Activated T-helper 2 cell treated with anti-CD3 and anti-CD28 coated beads, Interferon-gamma antibody, Interleukin-2, Interleukin-4, amounts not matched to agents 10 μg/mL and 5 μg/mL and 100 μg/mL, durations not matched to agents 14 hours and 24 hours and 36 hours (primary cell): ENCODE results near the gene MED10. TPM values are rescaled to one million over a fixed set of nuclear protein-coding genes. Genes with fewer than 3 reads are reported as not detected.
A peak's percentile ranks its signal among the peaks of the same experiment; 100 is the strongest.

Experiments used
- DNase-seq: peaks from one replicate; pipeline ENCODE4 v3.0.0; 2021; ENCODE audit warnings: low spot score
- H3K27ac Mint-ChIP-seq: one replicate; pipeline ENCODE4 v1.8.0; 2021; ENCODE audit warnings: mixed read lengths
- H3K27me3 Mint-ChIP-seq: one replicate; pipeline ENCODE4 v1.8.0; 2021; ENCODE audit warnings: low read depth, mixed read lengths
- H3K36me3 Mint-ChIP-seq: one replicate; pipeline ENCODE4 v1.8.0; 2021; ENCODE audit warnings: low read depth, mixed read lengths
- H3K4me1 Mint-ChIP-seq: one replicate; pipeline ENCODE4 v1.8.0; 2021; ENCODE audit warnings: low read depth, mixed read lengths
- H3K4me3 Mint-ChIP-seq: one replicate; pipeline ENCODE4 v1.8.0; 2021; ENCODE audit warnings: low read depth, mild to moderate bottlenecking, moderate library complexity, mixed read lengths
- H3K9me3 Mint-ChIP-seq: one replicate; pipeline ENCODE4 v1.8.0; 2021; ENCODE audit warnings: mixed read lengths
- intact Hi-C: fragments of 100-400 bp; cut with micrococcal nuclease; formaldehyde crosslinking; loops from one replicate; pipeline ENCODE4 v1.15.1; 2023
- total RNA-seq: library from RNA; stranded (reverse); gene quantifications from 2 replicates; pipeline ENCODE4 v1.2.3, GENCODE V29; 2022

The MED10 gene
- total RNA-seq, 1 donor from 2014 or later, result 53.3 TPM

GRCh38 chr5:6383376-6383775 is 5.0 kb upstream of the MED10 start:
- DNase-seq, result no peak
- Mint-ChIP-seq H3K4me3 (no peak overlapping the region), H3K9me3 (no peaks in the 10 kb centered on the region), H3K27ac (no peak overlapping the region), H3K27me3 (peaks cover 13% of the 10 kb centered on the region), H3K4me1 (peaks cover 6% of the 10 kb centered on the region), H3K36me3 (peaks cover under 1% of the 10 kb centered on the region)
- intact Hi-C loops, result no loop called here

DNA sequence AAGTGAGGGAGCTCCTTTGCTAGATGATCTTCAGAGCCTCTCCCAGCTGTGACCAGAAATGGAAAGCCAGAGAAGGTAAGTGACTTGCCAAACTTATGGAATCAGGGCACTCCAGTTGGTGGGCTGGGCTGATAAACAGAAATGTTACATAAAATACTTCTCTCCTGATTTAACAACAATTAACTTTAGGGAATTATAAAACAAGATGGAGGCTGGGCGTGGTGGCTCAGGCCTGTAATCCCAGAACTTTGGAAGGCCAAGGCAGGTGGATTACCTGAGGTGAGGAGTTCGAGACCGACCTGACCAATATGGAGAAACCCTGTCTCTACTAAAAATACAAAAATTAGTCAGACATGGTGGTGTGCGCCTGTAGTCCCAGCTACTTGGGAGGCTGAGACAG is 899 bp upstream of the MED10 start:
- peak overlapping the region; percentile 93 for H3K27ac Mint-ChIP-seq
- no peaks in the 10 kb centered on the region for H3K9me3 Mint-ChIP-seq
- no peak for DNase-seq
- intact Hi-C loops, result loop anchor here (2.0 kb wide), 1 partner anchor 334 kb away; the partner anchor contains the start of gene TENT4A
- peaks cover 40% of the 10 kb centered on the region for H3K36me3 Mint-ChIP-seq
- H3K4me3 Mint-ChIP-seq, result peak overlapping the region; percentile 96
- peaks cover 8% of the 10 kb centered on the region for H3K27me3 Mint-ChIP-seq
- peaks cover 32% of the 10 kb centered on the region for H3K4me1 Mint-ChIP-seq

DNA sequence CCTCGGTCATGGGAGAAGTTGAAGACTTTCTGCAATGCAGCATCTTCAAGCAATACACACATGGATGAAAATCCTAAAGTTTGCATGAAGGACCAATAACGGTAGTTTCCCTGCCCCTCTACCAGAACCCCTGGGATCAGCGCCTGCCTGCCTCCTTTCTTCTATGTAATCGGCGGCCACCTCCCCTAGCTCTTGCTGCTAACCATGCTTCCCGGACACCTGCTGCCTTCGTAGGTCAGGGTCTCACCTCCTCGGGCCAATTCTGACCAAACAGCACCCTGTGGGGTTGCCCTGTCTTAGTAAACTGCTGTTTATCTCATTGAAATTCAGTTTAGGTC is 388 bp upstream of the MED10 start:
- Mint-ChIP-seq H3K4me3 (peak overlapping the region; percentile 96), H3K36me3 (peaks cover 45% of the 10 kb centered on the region), H3K27ac (peak overlapping the region; percentile 93), H3K27me3 (peaks cover 5% of the 10 kb centered on the region), H3K4me1 (peaks cover 34% of the 10 kb centered on the region), H3K9me3 (no peaks in the 10 kb centered on the region)
- intact Hi-C loops, result loop anchor here (1.0 to 2.0 kb wide), 4 partner anchors 118 to 956 kb away; partner anchors contain the start of genes ICE1, NSUN2, SRD5A1 and TENT4A
- no peak for DNase-seq

DNA sequence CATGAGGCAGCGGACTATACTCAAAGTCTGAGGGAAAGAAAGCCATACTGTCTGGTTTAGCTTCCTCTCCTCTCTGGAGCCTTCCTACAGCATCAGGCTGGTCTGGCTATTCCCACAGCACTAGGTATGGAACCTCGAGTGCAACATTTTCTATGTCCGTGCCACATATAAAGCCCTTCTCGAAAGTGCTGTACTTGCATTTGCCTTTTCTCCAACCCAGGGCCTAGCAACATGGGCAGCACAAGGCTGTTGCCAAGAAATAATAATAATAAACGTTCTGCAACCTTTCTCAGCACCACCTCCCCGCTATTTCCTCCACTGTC is 804 bp downstream of the MED10 start:
- Mint-ChIP-seq H3K27me3 (peaks cover 3% of the 10 kb centered on the region), H3K4me3 (peak overlapping the region; percentile 96), H3K9me3 (no peaks in the 10 kb centered on the region), H3K36me3 (peaks cover 57% of the 10 kb centered on the region), H3K27ac (peak overlapping the region; percentile 93), H3K4me1 (peaks cover 39% of the 10 kb centered on the region)
- no peak for DNase-seq
- intact Hi-C loops, result no loop called here

GRCh38 chr5:6376974-6377520 is 1.3 kb downstream of the MED10 start:
- H3K4me1 Mint-ChIP-seq, result peaks cover 39% of the 10 kb centered on the region
- H3K9me3 Mint-ChIP-seq, result no peaks in the 10 kb centered on the region
- peak overlapping the region; percentile 93 for H3K27ac Mint-ChIP-seq
- peak overlapping the region; percentile 96 for H3K4me3 Mint-ChIP-seq
- H3K27me3 Mint-ChIP-seq, result peaks cover 3% of the 10 kb centered on the region
- intact Hi-C loops, result no loop called here
- H3K36me3 Mint-ChIP-seq, result peaks cover 62% of the 10 kb centered on the region
- DNase-seq, result no peak

DNA sequence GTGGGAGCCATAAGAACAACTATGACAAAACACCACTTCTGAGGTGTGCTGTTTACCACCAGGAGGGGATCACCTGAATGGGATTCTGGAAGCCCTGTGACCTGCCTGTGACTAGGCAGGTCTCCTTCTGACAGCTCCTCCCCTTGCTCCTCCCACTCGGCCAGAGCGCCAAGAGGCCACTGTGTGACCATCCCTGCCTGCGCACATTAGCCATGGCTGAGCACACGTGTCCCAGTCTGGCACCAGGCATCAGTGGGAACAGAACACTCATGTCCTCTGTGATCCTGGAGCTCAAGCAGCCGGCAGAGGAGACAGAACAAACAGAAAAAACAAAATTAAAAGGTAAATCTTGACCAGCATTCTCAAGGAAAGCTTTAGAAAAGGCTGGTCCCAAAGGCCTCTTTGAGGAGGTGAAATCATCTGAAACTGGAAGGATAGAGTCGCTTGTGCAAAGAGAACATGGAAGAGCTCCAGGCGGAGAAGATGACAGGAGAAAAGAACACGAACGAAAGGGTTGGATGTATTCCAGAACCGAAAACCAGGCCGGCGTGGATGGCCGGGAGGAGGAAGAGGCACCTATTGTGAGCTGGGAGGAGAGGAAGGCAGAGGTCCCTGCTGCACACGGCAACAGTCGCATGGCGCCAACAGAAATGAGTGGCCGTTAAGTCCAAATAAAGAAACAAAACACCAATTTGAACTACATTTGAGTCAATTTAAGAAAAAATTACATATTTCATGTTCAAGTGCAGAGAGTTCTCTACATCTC is 5.1 kb downstream of the MED10 start:
- Mint-ChIP-seq H3K9me3 (no peaks in the 10 kb centered on the region), H3K36me3 (peaks cover 84% of the 10 kb centered on the region), H3K4me3 (no peak overlapping the region), H3K27ac (no peak overlapping the region), H3K27me3 (no peaks in the 10 kb centered on the region), H3K4me1 (peaks cover 35% of the 10 kb centered on the region)
- intact Hi-C loops, result no loop called here
- DNase-seq, result no peak

DNA sequence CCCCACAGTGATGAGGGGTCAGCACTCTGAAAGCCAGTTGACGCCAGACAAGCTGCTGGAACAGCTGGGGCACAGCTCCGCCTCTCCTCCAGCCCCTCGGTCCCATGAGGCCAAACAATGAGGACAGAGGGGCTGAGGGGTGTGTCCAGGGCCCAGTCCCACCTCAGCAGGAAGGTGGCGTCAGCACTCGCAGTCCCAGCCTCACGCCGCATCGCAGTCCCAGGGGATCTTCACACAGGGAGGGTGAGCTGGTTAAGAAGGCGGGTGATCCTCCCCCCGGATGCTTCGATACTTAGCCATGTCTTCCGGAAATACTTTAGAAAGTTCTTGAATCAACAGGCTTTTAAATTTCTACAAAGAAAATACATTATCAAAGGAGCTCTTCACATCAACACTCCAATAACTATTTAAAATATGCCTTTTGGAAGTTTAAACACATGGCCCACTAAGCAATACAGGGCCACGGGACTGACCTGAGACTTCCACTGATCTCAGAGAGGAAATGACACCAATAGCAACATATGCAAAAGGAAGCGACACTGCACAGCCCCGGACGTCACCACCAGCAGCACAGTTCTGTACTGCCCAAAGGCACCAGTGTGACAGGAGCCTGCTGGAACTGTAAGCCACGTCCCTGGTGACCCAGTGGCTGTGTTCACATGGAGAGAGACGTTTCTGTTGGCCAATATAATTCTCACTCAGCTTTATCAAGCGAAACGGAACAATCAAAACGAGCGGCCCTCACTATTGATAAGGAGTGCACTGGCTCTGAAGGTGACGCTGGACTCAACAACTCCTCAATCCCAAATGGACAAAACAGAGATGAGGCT is 5.9 kb downstream of the MED10 start:
- intact Hi-C loops, result no loop called here
- no peak overlapping the region for H3K4me3 Mint-ChIP-seq
- no peak for DNase-seq
- no peaks in the 10 kb centered on the region for H3K27me3 Mint-ChIP-seq
- H3K9me3 Mint-ChIP-seq, result no peaks in the 10 kb centered on the region
- peaks cover 35% of the 10 kb centered on the region for H3K4me1 Mint-ChIP-seq
- H3K36me3 Mint-ChIP-seq, result peaks cover 80% of the 10 kb centered on the region
- H3K27ac Mint-ChIP-seq, result no peak overlapping the region

- Mint-ChIP-seq H3K4me3 (no peak overlapping the region), H3K36me3 (peaks cover 80% of the 10 kb centered on the region), H3K27me3 (no peaks in the 10 kb centered on the region), H3K9me3 (no peaks in the 10 kb centered on the region), H3K4me1 (peaks cover 26% of the 10 kb centered on the region), H3K27ac (no peak overlapping the region)
- intact Hi-C loops, result no loop called here
- no peak for DNase-seq
Measured at GRCh38 chr5:6371079-6371810, 7.1 kb downstream of the MED10 start.

GRCh38 chr5:6370580-6370979 is 7.8 kb downstream of the MED10 start:
- intact Hi-C loops, result no loop called here
- no peak for DNase-seq
- H3K27me3 Mint-ChIP-seq, result no peaks in the 10 kb centered on the region
- no peaks in the 10 kb centered on the region for H3K9me3 Mint-ChIP-seq
- no peak overlapping the region for H3K27ac Mint-ChIP-seq
- H3K4me1 Mint-ChIP-seq, result peaks cover 20% of the 10 kb centered on the region
- peaks cover 76% of the 10 kb centered on the region for H3K36me3 Mint-ChIP-seq
- no peak overlapping the region for H3K4me3 Mint-ChIP-seq

DNA sequence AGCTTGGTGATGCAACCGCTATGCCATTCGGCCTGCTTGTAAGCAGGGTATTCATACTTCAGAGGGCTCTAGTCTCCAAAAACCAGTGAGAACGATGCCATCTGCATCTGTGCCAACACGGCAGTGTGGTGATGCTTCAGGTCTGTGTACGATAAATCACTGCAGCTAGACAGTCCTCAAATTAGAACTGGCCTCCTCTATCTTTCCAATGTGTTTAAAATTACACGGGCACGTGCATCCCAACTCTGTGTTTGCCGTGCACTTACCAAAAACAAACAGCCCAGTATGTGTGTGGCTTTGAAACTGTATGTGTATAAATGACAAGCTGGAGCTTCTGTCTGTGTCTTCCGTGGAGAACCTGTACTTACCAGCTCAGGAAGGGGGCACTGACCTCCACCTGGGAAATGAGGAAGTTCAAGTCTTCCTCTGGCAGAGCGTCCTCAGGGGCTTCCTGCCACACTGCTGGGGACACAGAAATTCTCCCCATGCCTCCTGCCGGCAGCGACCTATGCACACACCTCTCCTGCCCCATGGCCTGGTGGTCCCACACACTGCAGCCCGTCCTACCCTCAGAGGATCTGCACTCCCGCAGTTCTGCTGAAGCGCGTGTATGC is 12.3 kb downstream of the MED10 start:
- Mint-ChIP-seq H3K4me1 (peaks cover 2% of the 10 kb centered on the region), H3K36me3 (peaks cover 52% of the 10 kb centered on the region), H3K27me3 (no peaks in the 10 kb centered on the region), H3K27ac (no peak overlapping the region), H3K4me3 (no peak overlapping the region), H3K9me3 (no peaks in the 10 kb centered on the region)
- DNase-seq, result no peak
- intact Hi-C loops, result no loop called here

- no peak for DNase-seq
- peaks cover 6% of the 10 kb centered on the region for H3K4me1 Mint-ChIP-seq
- no peaks in the 10 kb centered on the region for H3K27me3 Mint-ChIP-seq
- peaks cover 49% of the 10 kb centered on the region for H3K36me3 Mint-ChIP-seq
- H3K9me3 Mint-ChIP-seq, result no peaks in the 10 kb centered on the region
- H3K27ac Mint-ChIP-seq, result no peak overlapping the region
- no peak overlapping the region for H3K4me3 Mint-ChIP-seq
- intact Hi-C loops, result no loop called here
Measured at GRCh38 chr5:6365142-6365976, 13.0 kb downstream of the MED10 start.
